Fibroblast of peridontal ligament (primary cell): ENCODE data around the gene GPR137B.

Source experiments
- DNase-seq: peaks from one replicate; pipeline ENCODE4 v3.0.0-alpha.2; 2010; ENCODE audit errors: extremely low read depth

GPR137B gene

GRCh38 chr1:236201786-236202185 lies 59.4 kb downstream of the GPR137B start:
- DNase-seq: no peak

- DNase-seq: peak; percentile 48
These were observed 61.7 kb downstream of the GPR137B start for GRCh38 chr1:236204039-236204438.

GRCh38 chr1:236204656-236205055 lies 62.3 kb downstream of the GPR137B start:
- DNase-seq: peak; percentile 30

GRCh38 chr1:236206548-236206947 lies 64.2 kb downstream of the GPR137B start:
- DNase-seq: no peak

GRCh38 chr1:236207121-236207520 lies 64.8 kb downstream of the GPR137B start:
- DNase-seq: no peak

GRCh38 chr1:236207569-236207968 lies 65.2 kb downstream of the GPR137B start:
- DNase-seq: no peak

GRCh38 chr1:236209185-236209584 lies 66.8 kb downstream of the GPR137B start:
- DNase-seq: no peak

GRCh38 chr1:236209713-236210112 lies 67.4 kb downstream of the GPR137B start:
- DNase-seq: no peak

- no peak for DNase-seq
These were observed 69.5 kb downstream of the GPR137B start for GRCh38 chr1:236211815-236212214.

GRCh38 chr1:236213534-236213933 lies 71.2 kb downstream of the GPR137B start:
- DNase-seq: no peak

GRCh38 chr1:236214761-236215160 lies 72.4 kb downstream of the GPR137B start:
- DNase-seq: no peak

GRCh38 chr1:236220473-236220872 lies 78.1 kb downstream of the GPR137B start:
- no peak for DNase-seq

GRCh38 chr1:236222632-236223031 lies 80.3 kb downstream of the GPR137B start:
- no peak for DNase-seq

GRCh38 chr1:236228411-236228810 lies 86.1 kb downstream of the GPR137B start:
- DNase-seq: no peak

GRCh38 chr1:236235116-236235515 lies 92.8 kb downstream of the GPR137B start:
- no peak for DNase-seq

- DNase-seq: no peak
These were observed 96.8 kb downstream of the GPR137B start for GRCh38 chr1:236239092-236239585.

GRCh38 chr1:236240675-236241074 lies 98.3 kb downstream of the GPR137B start:
- no peak for DNase-seq

- no peak for DNase-seq
These were observed 100.2 kb downstream of the GPR137B start for GRCh38 chr1:236242568-236242967.

- DNase-seq: no peak
These were observed 104.9 kb downstream of the GPR137B start for GRCh38 chr1:236247286-236247685.

- DNase-seq: no peak
These were observed 109.2 kb downstream of the GPR137B start for GRCh38 chr1:236251587-236251986.

GRCh38 chr1:236253119-236253518 lies 110.8 kb downstream of the GPR137B start:
- no peak for DNase-seq

- no peak for DNase-seq
These were observed 111.7 kb downstream of the GPR137B start for GRCh38 chr1:236253918-236254637.

GRCh38 chr1:236257216-236257615 lies 114.9 kb downstream of the GPR137B start:
- DNase-seq: peak; percentile 56

GRCh38 chr1:236258114-236258622 lies 115.8 kb downstream of the GPR137B start:
- DNase-seq: no peak
